Choroid plexus epithelial cell (primary cell): Measurements from ENCODE around the gene RGS12.

Source experiments
- DNase-seq: peaks from one replicate; pipeline ENCODE4 v3.0.0-alpha.2; 2010; ENCODE audit warnings: low read depth
- H3K4me3 ChIP-seq: 2 replicates; pipeline ENCODE4 v1.5.1; 2011; ENCODE audit warnings: low read depth, mild to moderate bottlenecking, control low read depth, low read length, moderate library complexity
- TF ChIP-seq, protein P1 (sequence below): conservative IDR thresholded peaks from 2 replicates; pipeline ENCODE4 v1.5.1; 2011; ENCODE audit warnings: low read depth, mild to moderate bottlenecking, control low read depth, inconsistent platforms, low read length, moderate library complexity

Gene RGS12

DNA sequence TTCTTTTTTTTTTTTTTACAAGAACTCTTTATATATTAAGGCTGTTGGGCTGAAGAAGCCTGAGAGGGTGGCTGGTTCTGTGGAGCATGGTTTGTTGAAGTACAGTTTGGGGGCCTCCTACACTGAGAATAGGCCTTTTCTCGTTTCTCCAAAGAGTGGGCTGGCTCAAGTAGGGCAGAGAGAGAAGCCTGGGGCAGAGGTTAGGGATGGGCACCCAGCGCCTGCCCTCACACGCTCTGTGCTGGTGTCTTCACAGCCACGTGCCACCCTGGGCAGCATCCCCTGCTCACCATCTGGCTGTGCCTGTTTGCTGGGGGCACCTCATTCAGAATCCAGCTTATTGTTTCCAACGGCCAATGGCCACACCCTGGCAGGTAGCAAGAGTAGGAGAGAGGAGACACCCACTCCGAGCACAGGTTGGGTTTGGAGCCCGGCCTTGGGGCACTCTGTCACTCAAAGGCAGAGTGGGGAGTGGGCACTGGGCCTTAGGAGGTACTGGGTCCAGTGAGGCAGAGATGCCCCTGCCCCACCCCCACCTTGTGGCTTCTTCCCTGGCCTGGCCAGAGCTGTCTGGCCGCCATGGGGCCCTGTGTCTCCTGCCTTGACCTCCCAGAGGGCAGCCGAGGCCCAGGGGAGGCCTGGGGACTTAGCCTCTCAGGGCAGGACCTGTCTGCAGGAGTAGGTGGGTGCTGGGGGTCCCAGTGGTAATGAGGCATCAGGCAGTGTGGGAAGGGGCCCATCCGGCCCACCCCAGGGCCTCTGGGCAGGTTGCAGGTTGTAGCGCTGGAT is 40.9 kb upstream of the RGS12 start:
- H3K4me3 ChIP-seq: no peak overlapping the region
- DNase-seq: no peak
- TF ChIP-seq, protein P1, sequence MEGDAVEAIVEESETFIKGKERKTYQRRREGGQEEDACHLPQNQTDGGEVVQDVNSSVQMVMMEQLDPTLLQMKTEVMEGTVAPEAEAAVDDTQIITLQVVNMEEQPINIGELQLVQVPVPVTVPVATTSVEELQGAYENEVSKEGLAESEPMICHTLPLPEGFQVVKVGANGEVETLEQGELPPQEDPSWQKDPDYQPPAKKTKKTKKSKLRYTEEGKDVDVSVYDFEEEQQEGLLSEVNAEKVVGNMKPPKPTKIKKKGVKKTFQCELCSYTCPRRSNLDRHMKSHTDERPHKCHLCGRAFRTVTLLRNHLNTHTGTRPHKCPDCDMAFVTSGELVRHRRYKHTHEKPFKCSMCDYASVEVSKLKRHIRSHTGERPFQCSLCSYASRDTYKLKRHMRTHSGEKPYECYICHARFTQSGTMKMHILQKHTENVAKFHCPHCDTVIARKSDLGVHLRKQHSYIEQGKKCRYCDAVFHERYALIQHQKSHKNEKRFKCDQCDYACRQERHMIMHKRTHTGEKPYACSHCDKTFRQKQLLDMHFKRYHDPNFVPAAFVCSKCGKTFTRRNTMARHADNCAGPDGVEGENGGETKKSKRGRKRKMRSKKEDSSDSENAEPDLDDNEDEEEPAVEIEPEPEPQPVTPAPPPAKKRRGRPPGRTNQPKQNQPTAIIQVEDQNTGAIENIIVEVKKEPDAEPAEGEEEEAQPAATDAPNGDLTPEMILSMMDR: no peak

DNA sequence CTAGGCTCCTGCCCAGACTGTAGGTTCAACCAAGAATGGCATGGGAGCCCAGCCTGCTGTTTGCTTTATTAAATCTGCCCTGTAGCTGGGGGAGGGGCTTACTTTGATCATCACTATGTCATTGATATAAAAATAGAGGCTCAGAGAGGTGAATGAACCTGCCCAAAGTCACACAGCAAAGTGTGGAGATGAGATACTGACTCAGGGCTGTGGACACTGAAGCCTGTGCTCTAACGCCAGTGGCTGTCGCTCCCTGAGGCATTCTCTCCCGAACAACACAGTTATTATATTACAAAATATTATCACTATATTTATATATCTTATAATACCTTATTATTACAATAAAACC is 40.4 kb upstream of the RGS12 start:
- no peak for DNase-seq
- TF ChIP-seq, protein P1: no peak
- no peak overlapping the region for H3K4me3 ChIP-seq

DNA sequence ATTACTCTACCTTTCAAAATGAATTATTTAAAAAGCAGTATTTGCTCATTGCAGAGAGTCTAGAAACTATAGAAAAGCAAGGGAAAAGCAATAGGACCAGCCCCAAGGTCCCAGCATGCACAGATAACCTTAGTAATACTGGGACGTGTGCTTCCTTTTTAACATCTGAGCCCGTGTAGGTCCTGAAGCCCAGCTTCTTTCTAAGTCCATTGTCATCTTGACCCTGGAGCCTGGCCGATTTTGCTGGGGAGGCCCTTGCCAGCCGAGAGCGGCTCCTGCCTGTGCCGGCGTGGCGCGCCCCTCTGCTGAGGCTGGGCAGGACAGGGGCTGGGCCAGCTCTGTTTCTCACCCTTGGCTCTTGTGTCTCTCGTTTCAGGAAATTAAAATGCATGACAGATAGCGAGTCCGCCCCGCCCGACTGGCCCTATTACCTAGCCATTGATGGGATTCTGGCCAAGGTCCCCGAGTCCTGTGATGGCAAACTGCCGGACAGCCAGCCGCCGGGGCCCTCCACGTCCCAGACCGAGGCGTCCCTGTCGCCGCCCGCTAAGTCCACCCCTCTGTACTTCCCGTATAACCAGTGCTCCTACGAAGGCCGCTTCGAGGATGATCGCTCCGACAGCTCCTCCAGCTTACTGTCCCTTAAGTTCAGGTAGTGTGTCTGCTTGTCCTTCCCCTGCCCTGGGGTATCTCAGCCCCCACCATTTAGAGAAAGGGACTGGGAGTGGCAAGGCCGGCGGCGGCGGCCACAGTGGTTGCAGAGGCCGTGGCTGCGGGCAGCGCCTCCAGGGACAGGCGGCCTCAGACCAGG is 39.8 kb upstream of the RGS12 start:
- H3K4me3 ChIP-seq: no peak overlapping the region
- no peak for DNase-seq
- TF ChIP-seq, protein P1: no peak

DNA sequence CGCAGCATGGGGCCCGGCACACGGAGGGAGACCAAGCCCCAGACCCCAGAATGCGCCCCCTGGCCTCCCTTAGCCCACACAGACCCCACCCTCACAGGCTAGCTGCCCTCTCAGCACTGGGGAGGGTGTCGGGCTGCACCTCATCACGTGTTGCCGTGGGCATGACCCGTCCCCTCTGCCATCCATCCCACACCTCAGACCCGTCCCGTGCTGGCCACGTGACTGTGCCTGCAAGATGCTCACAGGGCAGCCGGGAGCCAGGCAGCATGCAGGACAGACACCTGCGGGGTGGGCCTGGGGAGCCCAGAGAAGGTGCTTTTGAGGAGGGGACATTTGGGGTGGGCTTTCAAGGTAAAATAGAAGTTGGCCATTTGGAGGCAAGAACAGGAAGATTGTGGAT is 39.0 kb upstream of the RGS12 start:
- H3K4me3 ChIP-seq: no peak overlapping the region
- TF ChIP-seq, protein P1: no peak
- no peak for DNase-seq

DNA sequence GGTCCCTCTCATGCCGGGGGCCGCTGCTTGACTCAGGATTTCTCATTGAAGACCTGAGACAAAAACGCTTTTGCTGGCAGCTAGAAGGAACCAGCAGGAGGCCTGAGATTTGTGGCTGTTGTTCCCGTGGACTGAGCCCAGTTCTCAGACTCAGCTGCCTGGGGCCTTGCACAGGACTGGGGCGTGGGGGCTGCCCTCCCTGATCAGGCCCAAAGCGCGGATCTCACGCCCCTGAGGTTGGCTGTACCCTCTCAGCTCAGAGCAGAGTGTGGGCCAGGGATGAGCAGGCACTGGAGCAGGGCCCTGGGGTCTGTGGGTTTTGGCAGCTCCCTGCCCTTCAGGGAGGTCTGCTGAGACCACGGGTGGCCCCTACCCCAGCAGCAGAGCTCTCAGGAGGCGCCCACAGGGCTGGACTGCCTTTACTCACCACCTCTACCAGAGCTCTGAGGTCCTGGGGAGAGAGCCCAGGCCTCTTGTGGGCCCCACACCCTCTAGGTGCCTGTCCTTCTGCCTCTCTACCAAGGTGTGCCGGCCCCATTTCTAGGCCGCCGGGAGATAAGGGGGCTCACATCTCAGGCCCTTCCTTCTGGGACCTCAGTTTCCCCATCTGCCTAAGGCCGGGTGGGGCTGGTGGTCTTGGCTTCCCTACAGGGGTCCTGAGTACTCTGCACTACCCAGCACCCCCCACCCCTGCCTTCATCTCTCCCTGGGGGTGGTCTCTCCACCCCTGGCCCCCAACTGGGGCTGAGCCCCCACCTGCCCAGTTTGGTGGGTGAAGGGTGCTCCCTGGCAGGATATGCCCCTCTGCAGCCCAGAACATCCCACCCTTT is 38.3 kb upstream of the RGS12 start:
- H3K4me3 ChIP-seq: no peak overlapping the region
- no peak for DNase-seq
- TF ChIP-seq, protein P1: no peak

DNA sequence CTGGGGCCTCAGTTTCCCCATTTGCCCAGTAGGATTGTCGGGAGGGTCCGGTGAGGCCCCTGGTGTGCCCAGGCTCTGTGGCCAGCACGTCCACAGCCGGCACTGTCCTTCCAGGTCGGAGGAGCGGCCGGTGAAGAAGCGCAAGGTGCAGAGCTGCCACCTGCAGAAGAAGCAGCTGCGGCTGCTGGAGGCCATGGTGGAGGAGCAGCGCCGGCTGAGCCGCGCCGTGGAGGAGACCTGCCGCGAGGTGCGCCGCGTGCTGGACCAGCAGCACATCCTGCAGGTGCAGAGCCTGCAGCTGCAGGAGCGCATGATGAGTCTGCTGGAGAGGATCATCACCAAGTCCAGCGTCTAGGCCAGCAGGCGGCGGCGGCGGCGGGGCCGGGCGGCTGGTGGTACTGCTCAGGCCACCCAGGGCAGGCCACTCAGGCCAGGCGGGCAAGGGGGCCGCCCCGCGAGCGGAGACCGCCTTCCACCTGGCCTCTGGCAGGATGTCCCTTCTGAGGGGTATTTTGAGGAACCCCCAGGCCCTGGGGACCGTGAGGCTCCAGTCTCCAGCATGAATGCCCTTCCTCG is 37.1 kb upstream of the RGS12 start:
- no peak for DNase-seq

More for the DNA sequence above, 37.1 kb upstream of the RGS12 start:
- no peak overlapping the region for H3K4me3 ChIP-seq
- TF ChIP-seq, protein P1: no peak
